Keratinocyte (primary cell): ENCODE data around the gene LACTB. TPM values are rescaled to one million over a fixed set of nuclear protein-coding genes. Genes with fewer than 3 reads are reported as not detected.

Experiments
- DNase-seq: peaks from one replicate; pipeline ENCODE4 v3.0.0-alpha.2; 2011; ENCODE audit warnings: low read depth, missing footprints, low spot score
- FAIRE-seq: peaks from 2 replicates; lab custom pipeline; 2011; peaks lifted over from hg19 to GRCh38; lab: Jason Lieb, UNC
- H2AFZ ChIP-seq: 2 replicates; pipeline ENCODE4 v1.6.0; 2012; ENCODE audit warnings: low read length, control low read depth, inconsistent platforms; ENCODE audit not compliant: control insufficient read depth
- H3K27ac ChIP-seq: 2 replicates; pipeline ENCODE4 v1.5.1; 2011; ENCODE audit warnings: low read length; ENCODE audit not compliant: control insufficient read depth, insufficient read depth
- H3K27me3 ChIP-seq: 3 replicates; pipeline ENCODE4 v1.6.0; 2011; ENCODE audit warnings: low read length; ENCODE audit not compliant: control insufficient read depth, insufficient read depth; ENCODE audit errors: extremely low read depth
- H3K36me3 ChIP-seq, 2 experiments: 2 replicates in 1 of 2; 3 replicates in 1 of 2; pipeline ENCODE4 v1.5.1; 2011; ENCODE audit warnings: low read length in 2 of 2, mild to moderate bottlenecking in 1 of 2; ENCODE audit not compliant: control insufficient read depth in 2 of 2, insufficient read depth in 2 of 2; ENCODE audit errors: extremely low read depth in 1 of 2
- H3K4me1 ChIP-seq: 3 replicates; pipeline ENCODE4 v1.5.1; 2011; ENCODE audit warnings: low read length; ENCODE audit not compliant: control insufficient read depth, insufficient read depth; ENCODE audit errors: extremely low read depth
- H3K4me2 ChIP-seq: 3 replicates; pipeline ENCODE4 v1.6.0; 2011; ENCODE audit warnings: low read depth, low read length; ENCODE audit not compliant: control insufficient read depth, insufficient read depth; ENCODE audit errors: extremely low read depth
- H3K4me3 ChIP-seq, 3 experiments: fragments of 200-600 bp in 1 of 3; sonication (generic) in 1 of 3; 2 replicates in 2 of 3; 3 replicates in 1 of 3; pipeline ENCODE4 v1.5.1; 2011 to 2016; ENCODE audit warnings: low read length in 3 of 3, mild to moderate bottlenecking in 3 of 3, control low read depth in 2 of 3, inconsistent platforms in 1 of 3, low read depth in 1 of 3, mixed read lengths in 1 of 3, mixed run types in 1 of 3, moderate library complexity in 1 of 3; ENCODE audit not compliant: control insufficient read depth in 2 of 3, insufficient read depth in 2 of 3; ENCODE audit errors: extremely low read depth in 1 of 3
- H3K79me2 ChIP-seq: 2 replicates; pipeline ENCODE4 v1.6.0; 2012; ENCODE audit warnings: low read length; ENCODE audit not compliant: control insufficient read depth, insufficient read depth
- H3K9ac ChIP-seq: 3 replicates; pipeline ENCODE4 v1.6.0; 2011; ENCODE audit warnings: low read length; ENCODE audit not compliant: control insufficient read depth, insufficient read depth; ENCODE audit errors: extremely low read depth
- H3K9me1 ChIP-seq: 3 replicates; pipeline ENCODE4 v1.6.0; 2011; ENCODE audit warnings: low read length; ENCODE audit not compliant: control insufficient read depth, insufficient read depth; ENCODE audit errors: extremely low read depth
- H3K9me3 ChIP-seq: 2 replicates; pipeline ENCODE4 v1.5.1; 2012; ENCODE audit warnings: low read depth, low read length; ENCODE audit not compliant: control insufficient read depth
- H4K20me1 ChIP-seq: 3 replicates; pipeline ENCODE4 v1.6.0; 2011; ENCODE audit warnings: low read length; ENCODE audit not compliant: control insufficient read depth, insufficient read depth; ENCODE audit errors: extremely low read depth
- CTCF ChIP-seq, 3 experiments: IDR thresholded peaks in 1 of 3; conservative IDR thresholded peaks in 1 of 3; optimal IDR thresholded peaks in 1 of 3; 2 replicates in 2 of 3; 3 replicates in 1 of 3; pipeline versions ENCODE3 to v1.5.1; 2011; ENCODE audit warnings: low read length in 3 of 3, mild to moderate bottlenecking in 3 of 3, moderate library complexity in 2 of 3, control low read depth in 1 of 3, inconsistent platforms in 1 of 3; ENCODE audit not compliant: insufficient read depth in 2 of 3; ENCODE audit errors: extremely low read depth in 1 of 3
- EZH2 ChIP-seq: IDR thresholded peaks from one replicate; pipeline ENCODE4 v1.6.1; 2012; ENCODE audit warnings: inconsistent platforms, mild to moderate bottlenecking, low read length, moderate library complexity
- dilution Hi-C: fragments of 300-500 bp; cut with MboI; formaldehyde crosslinking; loops from one replicate; pipeline ENCODE4 v1.7.0; 2020; ENCODE audit warnings: low sequenced_read_pairs; ENCODE audit not compliant: extremely low pct_ligation_motif_present
- polyA plus RNA-seq, 5 experiments: library from polyadenylated mRNA; depleted of rRNA in 3 of 5; stranded (reverse) in 3 of 5; stranded (forward) in 1 of 5; unstranded in 1 of 5; fragments of >200 nt; gene quantifications; 1 replicate in 1 of 5; 2 replicates in 3 of 5; 3 replicates in 1 of 5; pipeline versions ENCODE4 v1.2.1 to v1.2.3, GENCODE V29; 2011 to 2012; ENCODE audit warnings: missing spikeins in 2 of 5, low read depth in 1 of 5, low replicate concordance in 1 of 5

Gene LACTB
- polyA plus RNA-seq, 1 donor (not counting 4 experiments of a cell fraction or from before 2014, with no cell fraction given): 27.4 TPM

- Histone ChIP-seq H3K79me2 (no peaks in the 10 kb centered on the region), H3K9me1 (no peaks in the 10 kb centered on the region), H3K9ac (no peak overlapping the region), H3K4me1 (peaks cover 15% of the 10 kb centered on the region), H3K27ac (no peak overlapping the region), H2AFZ (no peak overlapping the region), H3K36me3 (no peaks in the 10 kb centered on the region), H3K4me3 (no peak overlapping the region), H3K27me3 (no peaks in the 10 kb centered on the region), H3K9me3 (no peaks in the 10 kb centered on the region), H4K20me1 (no peaks in the 10 kb centered on the region), H3K4me2 (no peak overlapping the region)
- TF ChIP-seq EZH2 (no peak), CTCF (optimal IDR thresholded peaks at IDR 0.05 in 1 of 3, IDR thresholded peaks at IDR 0.05 in 1 of 3, conservative IDR thresholded peaks at IDR 0.05 in 1 of 3; ENCODE audit: extremely low read depth in 1 of 3, insufficient read depth in 2 of 3, low read length in 3 of 3) (no peak)
- dilution Hi-C loops: no loop called here
- FAIRE-seq (no peak), DNase-seq (no peak)
Measured at GRCh38 chr15:63172376-63172775, 50.7 kb downstream of the LACTB start.

GRCh38 chr15:63172851-63173451 lies 51.3 kb downstream of the LACTB start:
- Histone ChIP-seq H3K79me2 (no peaks in the 10 kb centered on the region), H4K20me1 (no peaks in the 10 kb centered on the region), H3K9me1 (no peaks in the 10 kb centered on the region), H3K4me1 (peaks cover 20% of the 10 kb centered on the region), H3K27ac (no peak overlapping the region), H2AFZ (no peak overlapping the region), H3K4me3 (no peak overlapping the region), H3K9me3 (no peaks in the 10 kb centered on the region), H3K4me2 (no peak overlapping the region), H3K27me3 (no peaks in the 10 kb centered on the region), H3K9ac (no peak overlapping the region), H3K36me3 (no peaks in the 10 kb centered on the region)
- TF ChIP-seq CTCF (optimal IDR thresholded peaks at IDR 0.05 in 1 of 3, IDR thresholded peaks at IDR 0.05 in 1 of 3, conservative IDR thresholded peaks at IDR 0.05 in 1 of 3; ENCODE audit: extremely low read depth in 1 of 3, insufficient read depth in 2 of 3, low read length in 3 of 3) (no peak), EZH2 (no peak)
- dilution Hi-C loops: no loop called here
- DNase-seq (no peak), FAIRE-seq (no peak)
